Endodermal cell (in vitro differentiated cells): ENCODE data around the gene FLT3LG. TPM values are rescaled to one million over a fixed set of nuclear protein-coding genes. Genes with fewer than 3 reads are reported as not detected.

Source experiments
- DNase-seq: peaks from one replicate; pipeline ENCODE4 v3.0.0-alpha.2; 2017
- H3K27ac ChIP-seq: 2 replicates; pipeline ENCODE4 v1.5.1; 2013; ENCODE audit warnings: mild to moderate bottlenecking, low read depth, low read length, moderate library complexity
- H3K27me3 ChIP-seq: 2 replicates; pipeline ENCODE4 v1.6.1; 2013; ENCODE audit warnings: mild to moderate bottlenecking, low read length, moderate library complexity; ENCODE audit not compliant: insufficient read depth, control insufficient read depth, poor library complexity, severe bottlenecking
- H3K36me3 ChIP-seq: 2 replicates; pipeline ENCODE4 v1.7.0; 2013; ENCODE audit warnings: mild to moderate bottlenecking, low read length, moderate library complexity; ENCODE audit not compliant: control insufficient read depth, insufficient read depth
- H3K4me1 ChIP-seq: one replicate; pipeline ENCODE4 v1.7.0; 2013; ENCODE audit warnings: low read length; ENCODE audit not compliant: control insufficient read depth, insufficient read depth
- H3K4me3 ChIP-seq: 2 replicates; pipeline ENCODE4 v1.5.1; 2013; ENCODE audit warnings: mild to moderate bottlenecking, low read length, moderate library complexity
- H3K9ac ChIP-seq: 2 replicates; pipeline ENCODE4 v1.6.1; 2013; ENCODE audit warnings: mild to moderate bottlenecking, low read length, moderate library complexity; ENCODE audit not compliant: poor library complexity, severe bottlenecking; ENCODE audit errors: extremely low read depth
- H3K9me3 ChIP-seq: 2 replicates; pipeline ENCODE4 v1.6.1; 2013; ENCODE audit warnings: mild to moderate bottlenecking, low read length, moderate library complexity; ENCODE audit not compliant: control insufficient read depth
- H3K27ac Mint-ChIP-seq: 2 replicates; pipeline ENCODE4 v1.8.0; 2020; ENCODE audit warnings: mixed read lengths
- H3K27me3 Mint-ChIP-seq: 2 replicates; pipeline ENCODE4 v1.8.0; 2021; ENCODE audit warnings: mild to moderate bottlenecking, mixed read lengths; ENCODE audit not compliant: insufficient read depth
- H3K36me3 Mint-ChIP-seq: 2 replicates; pipeline ENCODE4 v1.8.0; 2020; ENCODE audit warnings: low read depth, mixed read lengths
- H3K4me1 Mint-ChIP-seq: 2 replicates; pipeline ENCODE4 v1.8.0; 2020; ENCODE audit warnings: mixed read lengths
- H3K4me3 Mint-ChIP-seq: 2 replicates; pipeline ENCODE4 v1.8.0; 2020; ENCODE audit warnings: mild to moderate bottlenecking, moderate library complexity, mixed read lengths
- H3K9me3 Mint-ChIP-seq: 2 replicates; pipeline ENCODE4 v1.8.0; 2020; ENCODE audit warnings: mild to moderate bottlenecking, mixed read lengths
- WGBS, 2 experiments: methylation state at CpG; one replicate each; pipeline versions ENCODE4 v1.1.5 to v1.1.7; 2013; ENCODE audit warnings: missing lambda C conversion rate in 2 of 2, mixed read lengths in 1 of 2; ENCODE audit not compliant: insufficient coverage in 1 of 2, insufficient read length in 1 of 2; 5-methylcytosine and 5-hydroxymethylcytosine counted together
- total RNA-seq, 2 donors: library from RNA; stranded (reverse); fragmentation: NEBNext Ultra II Directional in 1 of 2; extraction: Animal tissue kit (Norgen Biotek cat#: 25700) in 1 of 2; gene quantifications; 2 replicates in 1 of 2; 3 replicates in 1 of 2; pipeline ENCODE4 v1.2.1, GENCODE V29; 2021
- TF ChIP-seq, protein P1 (sequence below): fragments of 200-600 bp; sonication (generic); conservative IDR thresholded peaks from 2 replicates; pipeline ENCODE4 v1.5.0; 2021; ENCODE audit warnings: antibody characterized with exemption, mild to moderate bottlenecking

The FLT3LG gene
- total RNA-seq, 2 donors from 2014 or later: 0.75 to 2.3 TPM

GRCh38 chr19:49430172-49430677 is 43.8 kb upstream of the FLT3LG start:
- Mint-ChIP-seq H3K4me1 (peaks cover 16% of the 10 kb centered on the region), H3K4me3 (no peak overlapping the region), H3K9me3 (peaks cover 13% of the 10 kb centered on the region), H3K27ac (no peak overlapping the region), H3K27me3 (peaks cover 98% of the 10 kb centered on the region), H3K36me3 (peaks cover 4% of the 10 kb centered on the region)
- Histone ChIP-seq H3K36me3 (no peaks in the 10 kb centered on the region), H3K4me3 (no peak overlapping the region), H3K9me3 (no peaks in the 10 kb centered on the region), H3K9ac (no peak overlapping the region), H3K4me1 (no peaks in the 10 kb centered on the region), H3K27ac (no peak overlapping the region), H3K27me3 (peaks cover 100% of the 10 kb centered on the region)
- TF ChIP-seq, protein P1, sequence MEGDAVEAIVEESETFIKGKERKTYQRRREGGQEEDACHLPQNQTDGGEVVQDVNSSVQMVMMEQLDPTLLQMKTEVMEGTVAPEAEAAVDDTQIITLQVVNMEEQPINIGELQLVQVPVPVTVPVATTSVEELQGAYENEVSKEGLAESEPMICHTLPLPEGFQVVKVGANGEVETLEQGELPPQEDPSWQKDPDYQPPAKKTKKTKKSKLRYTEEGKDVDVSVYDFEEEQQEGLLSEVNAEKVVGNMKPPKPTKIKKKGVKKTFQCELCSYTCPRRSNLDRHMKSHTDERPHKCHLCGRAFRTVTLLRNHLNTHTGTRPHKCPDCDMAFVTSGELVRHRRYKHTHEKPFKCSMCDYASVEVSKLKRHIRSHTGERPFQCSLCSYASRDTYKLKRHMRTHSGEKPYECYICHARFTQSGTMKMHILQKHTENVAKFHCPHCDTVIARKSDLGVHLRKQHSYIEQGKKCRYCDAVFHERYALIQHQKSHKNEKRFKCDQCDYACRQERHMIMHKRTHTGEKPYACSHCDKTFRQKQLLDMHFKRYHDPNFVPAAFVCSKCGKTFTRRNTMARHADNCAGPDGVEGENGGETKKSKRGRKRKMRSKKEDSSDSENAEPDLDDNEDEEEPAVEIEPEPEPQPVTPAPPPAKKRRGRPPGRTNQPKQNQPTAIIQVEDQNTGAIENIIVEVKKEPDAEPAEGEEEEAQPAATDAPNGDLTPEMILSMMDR: no peak
- DNase-seq: no peak
- WGBS, 2 experiments: 83 to 91% methylated on average over 5 to 9 of the region's 9 CpGs

DNA sequence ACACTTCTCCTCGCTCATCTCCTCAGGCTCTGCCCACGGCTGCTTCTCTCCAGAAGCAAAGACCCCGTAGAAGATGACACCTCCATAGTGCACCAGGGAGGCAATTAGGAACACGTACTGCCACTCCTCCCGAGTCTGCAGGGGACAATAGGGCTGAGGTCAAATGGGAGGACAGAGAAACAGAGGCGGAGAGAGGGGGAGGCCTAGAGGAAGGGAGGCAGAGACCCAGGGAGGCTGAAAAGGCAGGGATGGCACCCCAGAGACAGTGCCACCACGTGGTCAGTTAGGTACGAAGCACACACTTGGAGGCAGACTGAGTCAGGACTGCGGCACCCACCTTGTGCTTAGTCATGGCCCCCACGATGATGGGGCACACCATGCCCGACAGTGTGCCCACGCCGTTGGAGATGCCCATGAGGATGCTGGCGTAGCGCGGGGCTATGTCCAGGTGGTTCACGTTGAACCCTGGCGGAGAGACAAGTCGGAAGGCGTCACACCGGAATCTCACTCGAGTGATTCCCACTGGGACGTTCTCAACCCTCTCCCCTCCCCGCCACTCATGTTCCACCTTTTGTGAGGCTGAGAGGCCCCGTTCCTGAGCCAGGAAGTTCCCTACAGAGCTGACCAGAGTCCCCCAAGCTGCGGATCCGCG is 43.2 kb upstream of the FLT3LG start:
- H3K4me3 Mint-ChIP-seq: no peak overlapping the region
- H3K36me3 ChIP-seq: no peaks in the 10 kb centered on the region
- H3K4me1 ChIP-seq: no peaks in the 10 kb centered on the region
- H3K36me3 Mint-ChIP-seq: peaks cover 4% of the 10 kb centered on the region
- H3K9me3 ChIP-seq: no peaks in the 10 kb centered on the region
- H3K4me3 ChIP-seq: no peak overlapping the region
- peaks cover 12% of the 10 kb centered on the region for H3K4me1 Mint-ChIP-seq
- peaks cover 98% of the 10 kb centered on the region for H3K27me3 Mint-ChIP-seq
- 77 to 80% methylated on average over 17 to 28 of the region's 28 CpGs for WGBS, 2 experiments
- no peak overlapping the region for H3K27ac ChIP-seq
- TF ChIP-seq, protein P1: peak; percentile 59
- no peak overlapping the region for H3K27ac Mint-ChIP-seq
- no peak for DNase-seq
- H3K9me3 Mint-ChIP-seq: peaks cover 17% of the 10 kb centered on the region
- H3K27me3 ChIP-seq: peaks cover 100% of the 10 kb centered on the region
- no peak overlapping the region for H3K9ac ChIP-seq

DNA sequence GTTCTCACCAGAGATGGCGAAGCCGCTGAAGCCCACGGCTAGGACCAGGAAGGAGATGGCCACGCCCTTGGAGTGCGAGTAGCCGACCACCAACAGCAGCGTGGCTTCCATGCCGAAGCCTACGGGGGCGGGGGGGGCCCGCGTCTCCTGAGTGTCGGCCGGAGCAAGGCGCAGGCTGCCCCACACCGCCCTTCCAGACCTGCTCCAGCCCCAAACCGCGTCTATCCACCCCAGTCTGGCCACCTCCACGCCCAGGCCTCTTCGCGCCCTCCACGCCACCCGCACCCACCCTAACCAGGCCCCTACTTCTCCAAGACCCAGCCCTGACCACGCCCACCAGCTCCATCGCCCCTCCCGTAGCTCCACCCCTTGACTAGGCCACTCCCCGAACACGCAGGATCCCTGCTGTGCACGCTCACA is 42.7 kb upstream of the FLT3LG start:
- no peak overlapping the region for H3K4me3 ChIP-seq
- peaks cover 19% of the 10 kb centered on the region for H3K9me3 Mint-ChIP-seq
- H3K27ac Mint-ChIP-seq: no peak overlapping the region
- DNase-seq: no peak
- TF ChIP-seq, protein P1: no peak
- no peaks in the 10 kb centered on the region for H3K4me1 ChIP-seq
- H3K4me1 Mint-ChIP-seq: peaks cover 8% of the 10 kb centered on the region
- no peak overlapping the region for H3K9ac ChIP-seq
- H3K27me3 ChIP-seq: peaks cover 100% of the 10 kb centered on the region
- peaks cover 4% of the 10 kb centered on the region for H3K36me3 Mint-ChIP-seq
- H3K27ac ChIP-seq: no peak overlapping the region
- 83 to 85% methylated on average over 24 to 28 of the region's 29 CpGs for WGBS, 2 experiments
- H3K36me3 ChIP-seq: no peaks in the 10 kb centered on the region
- peaks cover 98% of the 10 kb centered on the region for H3K27me3 Mint-ChIP-seq
- H3K4me3 Mint-ChIP-seq: no peak overlapping the region
- H3K9me3 ChIP-seq: no peaks in the 10 kb centered on the region
